HEK293 (cell line): ENCODE data around the gene SNAP47.

Experiments
- CTCF ChIA-PET: fragments of 350-600 bp; formaldehyde crosslinking; extraction: SDS; loops from one replicate; lab custom pipeline; 2021; ENCODE audit warnings: antibody characterized with exemption; lab: Yijun Ruan, JAX
- POLR2A ChIA-PET: fragments of 300-600 bp; formaldehyde crosslinking; extraction: SDS; loops from one replicate; lab custom pipeline; 2020; ENCODE audit warnings: antibody characterized with exemption, inconsistent platforms; lab: Yijun Ruan, JAX
- H3K27ac ChIP-seq: fragments of 200-500 bp; sonication (Bioruptor generic); 2 replicates; pipeline ENCODE4 v1.5.1; 2014; ENCODE audit warnings: low read depth, low read length, control low read depth, inconsistent platforms; ENCODE audit errors: extremely low read depth
- H3K36me3 ChIP-seq, 2 experiments: fragments of 200-500 bp in 1 of 2; sonication (Bioruptor generic) in 1 of 2; 1 replicate in 1 of 2; 2 replicates in 1 of 2; pipeline ENCODE4 v1.5.1; 2014 to 2017; ENCODE audit warnings: inconsistent platforms in 2 of 2, low read length in 2 of 2; ENCODE audit not compliant: control insufficient read depth in 2 of 2, insufficient read depth in 1 of 2
- H3K4me1 ChIP-seq: fragments of 200-500 bp; sonication (Bioruptor generic); 2 replicates; pipeline ENCODE4 v1.5.1; 2014; ENCODE audit warnings: mild to moderate bottlenecking, low read length, inconsistent platforms; ENCODE audit not compliant: control insufficient read depth, insufficient read depth
- H3K4me3 ChIP-seq: 2 replicates; pipeline ENCODE4 v1.5.1; 2011; ENCODE audit warnings: low read depth, mild to moderate bottlenecking, control low read depth, low read length, moderate library complexity
- H3K9me3 ChIP-seq: fragments of 200-500 bp; sonication (Bioruptor generic); 2 replicates; pipeline ENCODE4 v1.5.1; 2014; ENCODE audit warnings: low read depth, low read length, inconsistent platforms; ENCODE audit not compliant: control insufficient read depth, insufficient read depth
- GLIS2 ChIP-seq: fragments of 450-650 bp; formaldehyde crosslinking; IDR thresholded peaks from 2 replicates; pipeline ENCODE4 v1.5.1; 2016; ENCODE audit warnings: missing biosample characterization, missing genetic modification characterization
- KLF1 ChIP-seq: fragments of 450-650 bp; formaldehyde crosslinking; IDR thresholded peaks from 2 replicates; pipeline ENCODE4 v1.5.1; 2016; ENCODE audit warnings: missing biosample characterization, missing genetic modification characterization
- KLF16 ChIP-seq: fragments of 450-650 bp; formaldehyde crosslinking; IDR thresholded peaks from 2 replicates; pipeline ENCODE4 v1.5.1; 2017; ENCODE audit warnings: missing biosample characterization, missing genetic modification characterization
- OVOL3 ChIP-seq: fragments of 450-650 bp; formaldehyde crosslinking; IDR thresholded peaks from 2 replicates; pipeline ENCODE4 v1.5.1; 2016; ENCODE audit warnings: missing biosample characterization, missing genetic modification characterization
- SP7 ChIP-seq: fragments of 450-650 bp; formaldehyde crosslinking; IDR thresholded peaks from 2 replicates; pipeline ENCODE4 v1.5.1; 2016; ENCODE audit warnings: missing biosample characterization, missing genetic modification characterization
- ZBTB17 ChIP-seq: fragments of 450-650 bp; formaldehyde crosslinking; IDR thresholded peaks from 2 replicates; pipeline ENCODE4 v1.5.1; 2016; ENCODE audit warnings: missing biosample characterization, missing genetic modification characterization
- ZFP3 ChIP-seq: fragments of 450-650 bp; formaldehyde crosslinking; IDR thresholded peaks from 2 replicates; pipeline ENCODE4 v1.5.1; 2016; ENCODE audit warnings: low read depth, missing biosample characterization, missing genetic modification characterization
- ZIC2 ChIP-seq: fragments of 450-650 bp; formaldehyde crosslinking; IDR thresholded peaks from 2 replicates; pipeline ENCODE4 v1.5.1; 2016; ENCODE audit warnings: missing biosample characterization, missing genetic modification characterization
- ZNF114 ChIP-seq: fragments of 450-650 bp; formaldehyde crosslinking; IDR thresholded peaks from 2 replicates; pipeline ENCODE4 v1.5.0; 2017; ENCODE audit warnings: missing biosample characterization, missing genetic modification characterization
- ZNF138 ChIP-seq: fragments of 450-650 bp; formaldehyde crosslinking; IDR thresholded peaks from 2 replicates; pipeline ENCODE4 v1.5.1; 2016; ENCODE audit warnings: missing biosample characterization, missing genetic modification characterization, borderline replicate concordance
- ZNF24 ChIP-seq: fragments of 450-650 bp; formaldehyde crosslinking; IDR thresholded peaks from 2 replicates; pipeline ENCODE4 v1.5.1; 2016; ENCODE audit warnings: missing biosample characterization, missing genetic modification characterization
- ZNF341 ChIP-seq: fragments of 450-650 bp; formaldehyde crosslinking; IDR thresholded peaks from 2 replicates; pipeline ENCODE4; 2016; ENCODE audit warnings: low read depth, missing biosample characterization, missing genetic modification characterization
- ZNF350 ChIP-seq: fragments of 450-650 bp; formaldehyde crosslinking; IDR thresholded peaks from 2 replicates; pipeline ENCODE4 v1.5.0; 2017; ENCODE audit warnings: missing biosample characterization, mild to moderate bottlenecking, missing genetic modification characterization
- ZNF366 ChIP-seq: fragments of 450-650 bp; formaldehyde crosslinking; conservative IDR thresholded peaks from 2 replicates; pipeline ENCODE4 v1.5.1; 2016; ENCODE audit warnings: missing biosample characterization, missing genetic modification characterization
- ZNF501 ChIP-seq: fragments of 450-650 bp; formaldehyde crosslinking; IDR thresholded peaks from 2 replicates; pipeline ENCODE4 v1.5.1; 2016; ENCODE audit warnings: missing biosample characterization, missing genetic modification characterization
- ZNF549 ChIP-seq: fragments of 450-650 bp; IDR thresholded peaks from 2 replicates; pipeline ENCODE4 v1.5.1; 2018; ENCODE audit warnings: missing biosample characterization, missing genetic modification characterization, mild to moderate bottlenecking, inconsistent platforms, moderate library complexity
- ZNF596 ChIP-seq: fragments of 450-650 bp; IDR thresholded peaks from 2 replicates; pipeline ENCODE4 v1.5.0; 2018; ENCODE audit warnings: missing biosample characterization, mild to moderate bottlenecking, missing genetic modification characterization, moderate library complexity
- ZNF747 ChIP-seq: fragments of 450-650 bp; formaldehyde crosslinking; IDR thresholded peaks from 2 replicates; pipeline ENCODE4 v1.5.1; 2016; ENCODE audit warnings: missing biosample characterization, missing genetic modification characterization
- TF ChIP-seq, protein P1 (sequence below): fragments of 450-650 bp; formaldehyde crosslinking; IDR thresholded peaks from 2 replicates; pipeline ENCODE4 v1.5.1; 2016; ENCODE audit warnings: missing biosample characterization, missing genetic modification characterization
- TF ChIP-seq, protein P2 (sequence below): fragments of 450-650 bp; formaldehyde crosslinking; IDR thresholded peaks from 2 replicates; pipeline ENCODE4 v1.5.1; 2017; ENCODE audit warnings: missing biosample characterization, missing genetic modification characterization
- TF ChIP-seq, protein P3 (sequence below): fragments of 450-650 bp; formaldehyde crosslinking; IDR thresholded peaks from 2 replicates; pipeline ENCODE4 v1.5.1; 2017; ENCODE audit warnings: missing biosample characterization, missing genetic modification characterization

SNAP47 gene

DNA sequence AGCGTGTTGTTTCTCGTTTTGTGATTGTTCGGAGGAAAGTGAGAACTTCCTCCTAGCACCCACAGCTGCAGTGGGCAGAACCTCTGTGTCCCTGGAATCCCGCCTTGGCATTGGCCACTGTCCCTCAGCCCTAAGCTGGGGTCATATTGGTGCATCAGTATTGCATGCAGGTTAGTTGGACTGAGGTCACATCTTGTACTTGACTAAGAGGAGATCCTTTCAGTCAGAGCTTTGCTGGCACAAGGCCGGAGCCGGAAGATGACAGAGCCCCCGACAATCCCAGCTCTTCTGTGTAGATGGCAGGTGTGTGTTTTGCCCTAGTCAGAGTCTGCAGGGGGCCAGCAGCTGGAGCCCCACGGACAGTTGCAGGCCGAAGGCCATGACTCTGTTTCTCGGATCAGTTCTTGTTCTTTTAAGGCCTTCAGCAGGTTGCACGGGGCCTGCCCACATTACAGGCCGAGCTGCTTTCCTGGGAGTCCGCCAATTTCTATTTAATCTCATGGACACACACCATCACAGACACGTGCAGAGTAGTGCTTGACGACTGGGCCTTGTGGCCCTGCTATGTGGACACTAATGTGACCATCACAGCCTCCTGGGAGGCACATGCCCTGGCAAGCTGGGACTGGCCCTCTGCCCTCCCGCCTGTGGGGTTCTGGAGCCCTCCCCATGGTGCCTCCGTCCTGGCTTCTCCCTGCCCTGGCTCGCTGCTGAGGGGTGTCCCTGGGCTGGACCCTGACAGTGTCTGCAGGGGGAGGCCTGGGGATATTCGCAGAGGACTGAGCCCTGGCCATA is 14.9 kb downstream of the SNAP47 start:
- Histone ChIP-seq H3K9me3 (no peaks in the 10 kb centered on the region), H3K4me1 (no peaks in the 10 kb centered on the region)
- CTCF ChIA-PET: interaction anchor here (1.0 kb wide), 1 partner anchor 8 kb away, joined by 3 read pairs; no protein-coding TSS in a partner anchor

DNA sequence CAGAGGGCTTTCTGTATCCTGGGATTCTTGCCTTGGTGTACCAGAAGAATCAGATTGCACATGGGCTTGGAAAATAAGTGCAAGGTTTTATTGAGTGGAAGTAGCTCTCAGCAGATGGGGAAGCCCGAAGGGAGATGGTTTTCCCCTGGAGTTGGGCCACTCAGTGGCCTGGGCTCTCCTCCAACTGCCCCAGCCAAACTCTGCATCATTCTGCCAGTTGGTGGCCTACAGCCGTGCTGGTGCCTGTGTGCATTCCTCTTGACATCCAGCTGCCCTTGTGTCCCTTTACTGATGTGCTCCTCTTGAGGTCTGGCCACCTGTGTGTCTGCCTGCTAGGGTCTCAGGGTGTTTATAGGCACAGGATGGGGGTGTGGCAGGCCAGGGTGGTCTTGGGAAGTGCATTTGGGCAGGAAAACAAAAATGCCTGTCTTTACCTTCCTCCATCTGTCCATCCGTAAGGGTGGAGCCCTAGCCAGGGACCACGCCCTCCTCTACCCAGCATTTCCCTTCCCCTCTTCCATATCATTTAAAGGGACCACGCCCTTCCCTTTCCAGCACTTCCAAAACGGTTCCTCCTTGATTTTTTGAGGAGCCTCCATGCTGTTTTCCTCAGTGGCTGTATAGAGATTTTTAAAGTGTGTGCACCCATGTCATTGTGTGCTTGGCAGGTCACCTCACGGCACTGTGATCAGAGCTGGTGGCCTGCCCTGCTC is 18.9 kb downstream of the SNAP47 start:
- CTCF ChIA-PET: interaction anchor here (0.8 kb wide), 1 partner anchor 8 kb away, joined by 3 read pairs; no protein-coding TSS in a partner anchor
- no peaks in the 10 kb centered on the region for H3K9me3 ChIP-seq
- H3K4me3 ChIP-seq: no peak overlapping the region
- POLR2A ChIA-PET: no interaction called here
- H3K36me3 ChIP-seq: peaks cover 14 to 93% of the 10 kb centered on the region in 2 experiments
- no peak overlapping the region for H3K27ac ChIP-seq
- TF ChIP-seq ZNF350 (tag by site-specific recombination) (no peak), ZNF138 (tag by site-specific recombination) (no peak), ZNF596 (tag by site-specific recombination) (no peak), ZNF24 (no peak), ZIC2 (tag by site-specific recombination) (peak; percentile 86), ZNF341 (no peak), ZNF114 (tag by site-specific recombination) (no peak), ZFP3 (no peak), KLF16 (tag by site-specific recombination) (no peak), ZBTB17 (no peak), ZNF549 (no peak), KLF1 (tag by site-specific recombination) (peak; percentile 97), SP7 (tag by site-specific recombination) (no peak), ZNF366 (tag by site-specific recombination) (peak; percentile 35; the same call in 1 of the 2 replicates), OVOL3 (tag by site-specific recombination) (no peak)
- TF ChIP-seq, protein P1, sequence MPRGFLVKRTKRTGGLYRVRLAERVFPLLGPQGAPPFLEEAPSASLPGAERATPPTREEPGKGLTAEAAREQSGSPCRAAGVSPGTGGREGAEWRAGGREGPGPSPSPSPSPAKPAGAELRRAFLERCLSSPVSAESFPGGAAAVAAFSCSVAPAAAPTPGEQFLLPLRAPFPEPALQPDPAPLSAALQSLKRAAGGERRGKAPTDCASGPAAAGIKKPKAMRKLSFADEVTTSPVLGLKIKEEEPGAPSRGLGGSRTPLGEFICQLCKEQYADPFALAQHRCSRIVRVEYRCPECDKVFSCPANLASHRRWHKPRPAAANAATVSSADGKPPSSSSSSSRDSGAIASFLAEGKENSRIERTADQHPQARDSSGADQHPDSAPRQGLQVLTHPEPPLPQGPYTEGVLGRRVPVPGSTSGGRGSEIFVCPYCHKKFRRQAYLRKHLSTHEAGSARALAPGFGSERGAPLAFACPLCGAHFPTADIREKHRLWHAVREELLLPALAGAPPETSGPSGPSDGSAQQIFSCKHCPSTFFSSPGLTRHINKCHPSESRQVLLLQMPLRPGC: no peak
- TF ChIP-seq, protein P2, sequence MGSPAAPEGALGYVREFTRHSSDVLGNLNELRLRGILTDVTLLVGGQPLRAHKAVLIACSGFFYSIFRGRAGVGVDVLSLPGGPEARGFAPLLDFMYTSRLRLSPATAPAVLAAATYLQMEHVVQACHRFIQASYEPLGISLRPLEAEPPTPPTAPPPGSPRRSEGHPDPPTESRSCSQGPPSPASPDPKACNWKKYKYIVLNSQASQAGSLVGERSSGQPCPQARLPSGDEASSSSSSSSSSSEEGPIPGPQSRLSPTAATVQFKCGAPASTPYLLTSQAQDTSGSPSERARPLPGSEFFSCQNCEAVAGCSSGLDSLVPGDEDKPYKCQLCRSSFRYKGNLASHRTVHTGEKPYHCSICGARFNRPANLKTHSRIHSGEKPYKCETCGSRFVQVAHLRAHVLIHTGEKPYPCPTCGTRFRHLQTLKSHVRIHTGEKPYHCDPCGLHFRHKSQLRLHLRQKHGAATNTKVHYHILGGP (tag by site-specific recombination): no peak
- TF ChIP-seq, protein P3, sequence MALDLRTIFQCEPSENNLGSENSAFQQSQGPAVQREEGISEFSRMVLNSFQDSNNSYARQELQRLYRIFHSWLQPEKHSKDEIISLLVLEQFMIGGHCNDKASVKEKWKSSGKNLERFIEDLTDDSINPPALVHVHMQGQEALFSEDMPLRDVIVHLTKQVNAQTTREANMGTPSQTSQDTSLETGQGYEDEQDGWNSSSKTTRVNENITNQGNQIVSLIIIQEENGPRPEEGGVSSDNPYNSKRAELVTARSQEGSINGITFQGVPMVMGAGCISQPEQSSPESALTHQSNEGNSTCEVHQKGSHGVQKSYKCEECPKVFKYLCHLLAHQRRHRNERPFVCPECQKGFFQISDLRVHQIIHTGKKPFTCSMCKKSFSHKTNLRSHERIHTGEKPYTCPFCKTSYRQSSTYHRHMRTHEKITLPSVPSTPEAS (tag by site-specific recombination): peak; percentile 76
- no peaks in the 10 kb centered on the region for H3K4me1 ChIP-seq

More for the DNA sequence above, 14.9 kb downstream of the SNAP47 start:
- no peak overlapping the region for H3K27ac ChIP-seq
- H3K4me3 ChIP-seq: no peak overlapping the region
- TF ChIP-seq GLIS2 (0 out of 2 replicates have a peak, but pooled peaks have one; percentile 18), ZNF549 (no peak), ZIC2 (tag by site-specific recombination) (peak; percentile 27; the same call in 1 of the 2 replicates), ZNF501 (no peak), ZNF747 (no peak)
- H3K36me3 ChIP-seq: peaks cover 8 to 86% of the 10 kb centered on the region in 2 experiments; a peak in 2 of 3 replicates
- POLR2A ChIA-PET: interaction anchor here (1.1 kb wide), 1 partner anchor 9 kb away, joined by 4 read pairs; no protein-coding TSS in a partner anchor
